A673 (cell line): ENCODE data around the gene PHETA2.

Experiments used
- EZH2 ChIP-seq: fragments of 200-600 bp; sonication (generic); IDR thresholded peaks from 2 replicates; pipeline ENCODE4 v1.6.1; 2017; ENCODE audit warnings: borderline replicate concordance, low read depth, mild to moderate bottlenecking, mixed read lengths, antibody characterized with exemption, low read length; ENCODE audit not compliant: poor library complexity, severe bottlenecking
- TF ChIP-seq, protein P1 (sequence below): fragments of 300-800, 200-600 bp; sonication (generic); conservative IDR thresholded peaks from 2 replicates; pipeline ENCODE4 v1.5.1; 2017; ENCODE audit warnings: low read depth, mild to moderate bottlenecking, antibody characterized with exemption, low read length, moderate library complexity, mixed read lengths

DNA sequence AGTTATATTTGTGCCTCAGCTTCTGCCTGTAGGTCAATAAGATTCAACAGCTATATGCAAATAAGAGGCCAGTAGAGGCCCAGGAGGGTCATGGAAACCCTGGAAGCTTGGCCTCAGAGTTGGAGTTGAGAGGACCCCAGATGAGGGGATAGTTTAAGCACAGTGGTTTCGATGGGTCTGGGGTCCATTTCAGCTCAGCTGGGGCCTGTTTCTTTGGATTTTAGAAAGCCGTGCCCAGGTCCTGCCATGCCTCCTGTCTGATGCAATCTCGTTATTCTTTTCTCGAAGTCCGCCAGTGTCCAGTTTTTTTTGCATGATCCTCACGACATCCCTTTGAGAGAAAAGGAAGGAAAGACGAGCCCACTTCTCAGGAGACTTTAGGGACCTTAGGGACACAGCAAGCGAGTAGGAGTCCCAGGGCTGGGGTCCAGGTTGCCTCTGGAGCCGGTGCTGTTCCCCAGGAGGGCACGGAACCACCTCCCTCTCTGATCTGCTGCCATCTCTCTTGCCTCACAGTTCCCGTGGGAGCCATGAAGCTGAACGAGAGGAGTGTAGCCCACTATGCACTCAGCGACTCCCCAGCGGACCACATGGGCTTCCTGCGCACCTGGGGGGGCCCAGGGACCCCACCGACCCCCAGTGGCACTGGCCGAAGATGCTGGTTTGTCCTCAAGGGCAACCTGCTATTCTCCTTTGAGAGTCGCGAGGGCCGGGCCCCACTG, 2.9 kb downstream of the PHETA2 start:
- TF ChIP-seq, protein P1, sequence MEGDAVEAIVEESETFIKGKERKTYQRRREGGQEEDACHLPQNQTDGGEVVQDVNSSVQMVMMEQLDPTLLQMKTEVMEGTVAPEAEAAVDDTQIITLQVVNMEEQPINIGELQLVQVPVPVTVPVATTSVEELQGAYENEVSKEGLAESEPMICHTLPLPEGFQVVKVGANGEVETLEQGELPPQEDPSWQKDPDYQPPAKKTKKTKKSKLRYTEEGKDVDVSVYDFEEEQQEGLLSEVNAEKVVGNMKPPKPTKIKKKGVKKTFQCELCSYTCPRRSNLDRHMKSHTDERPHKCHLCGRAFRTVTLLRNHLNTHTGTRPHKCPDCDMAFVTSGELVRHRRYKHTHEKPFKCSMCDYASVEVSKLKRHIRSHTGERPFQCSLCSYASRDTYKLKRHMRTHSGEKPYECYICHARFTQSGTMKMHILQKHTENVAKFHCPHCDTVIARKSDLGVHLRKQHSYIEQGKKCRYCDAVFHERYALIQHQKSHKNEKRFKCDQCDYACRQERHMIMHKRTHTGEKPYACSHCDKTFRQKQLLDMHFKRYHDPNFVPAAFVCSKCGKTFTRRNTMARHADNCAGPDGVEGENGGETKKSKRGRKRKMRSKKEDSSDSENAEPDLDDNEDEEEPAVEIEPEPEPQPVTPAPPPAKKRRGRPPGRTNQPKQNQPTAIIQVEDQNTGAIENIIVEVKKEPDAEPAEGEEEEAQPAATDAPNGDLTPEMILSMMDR, result no peak
- TF ChIP-seq EZH2, result no peak
